ENCODE results near the gene SNAI3. TPM values are rescaled to one million over a fixed set of nuclear protein-coding genes. Genes with fewer than 3 reads are reported as not detected.

The SNAI3 gene
- total RNA-seq, 1 experiment from 2014 or later: 9.1 TPM

DNA sequence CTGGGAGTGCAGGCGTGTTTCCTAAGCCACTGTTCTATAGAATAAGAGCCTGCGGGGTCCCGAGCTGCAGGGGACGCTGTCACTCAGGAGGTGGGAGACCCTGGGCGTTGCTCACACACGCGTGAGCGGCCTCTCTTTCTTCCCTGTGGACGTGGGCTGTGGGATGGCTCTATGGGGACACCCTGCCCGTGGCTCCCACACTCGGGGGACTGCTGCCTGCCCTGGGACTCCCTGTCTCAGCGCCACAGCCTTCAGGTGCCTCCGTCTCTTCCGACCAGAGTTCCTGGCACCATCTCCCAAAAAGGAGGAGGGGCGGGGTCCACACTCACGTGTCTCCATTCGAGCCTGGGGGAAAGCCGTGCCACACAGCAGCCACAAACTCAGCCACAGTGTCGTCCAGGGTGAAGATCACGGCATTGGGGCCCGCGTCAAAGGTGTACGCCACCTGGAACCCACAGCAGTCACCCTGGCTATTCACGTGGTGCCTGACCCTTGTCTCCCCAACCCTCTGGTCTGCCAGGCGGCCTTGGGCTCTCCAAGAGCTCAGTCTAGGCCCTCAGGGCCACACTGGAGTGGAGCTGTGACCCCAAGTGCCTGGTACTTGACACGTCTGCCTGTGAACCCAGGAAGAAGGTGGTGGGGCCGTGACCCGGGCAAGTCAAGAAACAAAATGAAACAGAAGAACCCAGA, 31.8 kb downstream of the SNAI3 start (continued):
- TF ChIP-seq ARID4B (CRISPR knock-in tag; IDR thresholded peaks at IDR 0.05; ENCODE audit: borderline replicate concordance): no peak
- no peak for TF ChIP-seq PRDM15 (CRISPR knock-in tag; IDR thresholded peaks at IDR 0.05)
- no peak for TF ChIP-seq RELA (CRISPR knock-in tag; IDR thresholded peaks at IDR 0.05; ENCODE audit: borderline replicate concordance)
- TF ChIP-seq ZNF532 (CRISPR knock-in tag; IDR thresholded peaks at IDR 0.05; ENCODE audit: borderline replicate concordance): no peak
- no peak for TF ChIP-seq SP1 (CRISPR knock-in tag; conservative IDR thresholded peaks at IDR 0.05)
- TF ChIP-seq KAT7 (CRISPR knock-in tag; IDR thresholded peaks at IDR 0.05; ENCODE audit: borderline replicate concordance): no peak
- no peak for TF ChIP-seq MAX (CRISPR knock-in tag; IDR thresholded peaks at IDR 0.05)
- TF ChIP-seq SMAD4 (CRISPR knock-in tag; IDR thresholded peaks at IDR 0.05): no peak
- TF ChIP-seq, protein P1, sequence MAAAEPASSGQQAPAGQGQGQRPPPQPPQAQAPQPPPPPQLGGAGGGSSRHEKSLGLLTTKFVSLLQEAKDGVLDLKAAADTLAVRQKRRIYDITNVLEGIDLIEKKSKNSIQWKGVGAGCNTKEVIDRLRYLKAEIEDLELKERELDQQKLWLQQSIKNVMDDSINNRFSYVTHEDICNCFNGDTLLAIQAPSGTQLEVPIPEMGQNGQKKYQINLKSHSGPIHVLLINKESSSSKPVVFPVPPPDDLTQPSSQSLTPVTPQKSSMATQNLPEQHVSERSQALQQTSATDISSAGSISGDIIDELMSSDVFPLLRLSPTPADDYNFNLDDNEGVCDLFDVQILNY (CRISPR knock-in tag; IDR thresholded peaks at IDR 0.05): no peak
- TF ChIP-seq AFF4 (CRISPR knock-in tag; IDR thresholded peaks at IDR 0.05; ENCODE audit: borderline replicate concordance): no peak
